ENCODE results near the gene TRMU.

TRMU gene

GRCh38 chr22:46355996-46356471 is 20.5 kb downstream of the TRMU start:
- no peak for DNase-seq (ENCODE audit: low read depth)

- DNase-seq (ENCODE audit: low read depth) = no peak
Observed at GRCh38 chr22:46356496-46357480, 21.3 kb downstream of the TRMU start.

GRCh38 chr22:46357711-46358520 is 22.4 kb downstream of the TRMU start:
- DNase-seq (ENCODE audit: low read depth) = no peak

GRCh38 chr22:46358766-46359165 is 23.3 kb downstream of the TRMU start:
- no peak for DNase-seq (ENCODE audit: low read depth)

GRCh38 chr22:46359362-46359761 is 23.8 kb downstream of the TRMU start:
- no peak for DNase-seq (ENCODE audit: low read depth)

- no peak for DNase-seq (ENCODE audit: low read depth)
Observed at GRCh38 chr22:46360097-46360496, 24.6 kb downstream of the TRMU start.

- DNase-seq (ENCODE audit: low read depth) = no peak
Observed at GRCh38 chr22:46360891-46361290, 25.4 kb downstream of the TRMU start.

- DNase-seq (ENCODE audit: low read depth) = no peak
Observed at GRCh38 chr22:46361826-46362202, 26.3 kb downstream of the TRMU start.

GRCh38 chr22:46362203-46362933 is 26.9 kb downstream of the TRMU start:
- DNase-seq (ENCODE audit: low read depth) = no peak

GRCh38 chr22:46362934-46363515 is 27.5 kb downstream of the TRMU start:
- no peak for DNase-seq (ENCODE audit: low read depth)

GRCh38 chr22:46363611-46364321 is 28.3 kb downstream of the TRMU start:
- DNase-seq (ENCODE audit: low read depth) = no peak

- DNase-seq (ENCODE audit: low read depth) = no peak
Observed at GRCh38 chr22:46364341-46365165, 29.0 kb downstream of the TRMU start.

GRCh38 chr22:46365166-46365624 is 29.7 kb downstream of the TRMU start:
- no peak for DNase-seq (ENCODE audit: low read depth)

- DNase-seq (ENCODE audit: low read depth) = no peak
Observed at GRCh38 chr22:46366327-46366731, 30.8 kb downstream of the TRMU start.

- no peak for DNase-seq (ENCODE audit: low read depth)
Observed at GRCh38 chr22:46366801-46367706, 31.5 kb downstream of the TRMU start.

GRCh38 chr22:46367707-46368191 is 32.2 kb downstream of the TRMU start:
- DNase-seq (ENCODE audit: low read depth) = peak; percentile 49

- DNase-seq (ENCODE audit: low read depth) = no peak
Observed at GRCh38 chr22:46368422-46368821, 32.9 kb downstream of the TRMU start.

GRCh38 chr22:46368871-46369715 is 33.6 kb downstream of the TRMU start:
- DNase-seq (ENCODE audit: low read depth) = no peak
